PC-9 (cell line): ENCODE data around the gene BRMS1. TPM values are rescaled to one million over a fixed set of nuclear protein-coding genes. Genes with fewer than 3 reads are reported as not detected.

Source experiments
- BruUV-seq: library from RNA; stranded (reverse); fragments of 400-500 nt; replicated peaks from 2 replicates; lab custom pipeline; 2021; lab: Mats Ljungman, UMichigan
- CTCF ChIA-PET: fragments of 300-600 bp; sonication (Branson Sonifier 250); formaldehyde crosslinking; loops from one replicate; lab custom pipeline; 2022; ENCODE audit warnings: antibody characterized with exemption; lab: Charles Lee
- POLR2A ChIA-PET: fragments of 300-600 bp; sonication (Branson Sonifier 250); formaldehyde crosslinking; loops from one replicate; lab custom pipeline; 2022; ENCODE audit warnings: antibody characterized with exemption; ENCODE audit not compliant: unreplicated experiment; lab: Charles Lee
- DNase-seq, 2 experiments: peaks; one replicate each; pipeline versions ENCODE4 v3.0.0 to v3.0.0-alpha.2; 2015 to 2022; ENCODE audit warnings: mixed read lengths in 1 of 2
- H2AFZ ChIP-seq: fragments of 200-600 bp; sonication (generic); 2 replicates; pipeline ENCODE4 v1.8.1; 2017; ENCODE audit warnings: antibody characterized with exemption
- H3F3A ChIP-seq: fragments of 200-600 bp; sonication (generic); 2 replicates; pipeline ENCODE4 v1.8.1; 2017; ENCODE audit warnings: antibody characterized with exemption, mild to moderate bottlenecking, low read depth; ENCODE audit not compliant: insufficient read depth
- H3K27ac ChIP-seq: fragments of 200-600 bp; sonication (generic); 2 replicates; pipeline ENCODE4 v1.6.1; 2016; ENCODE audit warnings: mixed run types
- H3K27me3 ChIP-seq: fragments of 200-600 bp; sonication (generic); 2 replicates; pipeline ENCODE4 v1.6.1; 2016; ENCODE audit warnings: low read depth, mixed run types; ENCODE audit not compliant: insufficient read depth
- H3K36me3 ChIP-seq: fragments of 200-600 bp; sonication (generic); 2 replicates; pipeline ENCODE4 v1.6.1; 2016; ENCODE audit warnings: low read depth, mixed run types
- H3K4me1 ChIP-seq: fragments of 200-600 bp; sonication (generic); replicated peaks from 2 replicates; pipeline ENCODE4 v1.6.1; 2016; ENCODE audit warnings: mixed run types; ENCODE audit not compliant: insufficient read depth
- H3K4me2 ChIP-seq: fragments of 200-600 bp; sonication (generic); 2 replicates; pipeline ENCODE4 v1.6.1; 2017; ENCODE audit warnings: mixed run types
- H3K4me3 ChIP-seq: fragments of 200-600 bp; sonication (generic); 2 replicates; pipeline ENCODE4 v1.6.1; 2016; ENCODE audit warnings: mixed run types
- H3K79me2 ChIP-seq: fragments of 200-600 bp; sonication (generic); 2 replicates; pipeline ENCODE4 v1.6.1; 2017; ENCODE audit warnings: low read depth, mixed run types
- H3K9me2 ChIP-seq: fragments of 200-600 bp; sonication (generic); 2 replicates; pipeline ENCODE4 v1.8.1; 2017; ENCODE audit warnings: mild to moderate bottlenecking; ENCODE audit not compliant: insufficient read depth
- H3K9me3 ChIP-seq: fragments of 200-600 bp; sonication (generic); 2 replicates; pipeline ENCODE4 v1.8.1; 2016; ENCODE audit warnings: low read depth; ENCODE audit not compliant: insufficient read depth
- H4K20me1 ChIP-seq: fragments of 200-600 bp; sonication (generic); 2 replicates; pipeline ENCODE4 v1.8.1; 2017; ENCODE audit not compliant: insufficient read depth
- EZH2 ChIP-seq: fragments of 200-600 bp; sonication (generic); IDR thresholded peaks from 2 replicates; pipeline ENCODE4 v1.8.0; 2017; ENCODE audit warnings: antibody characterized with exemption, low read depth
- intact Hi-C: fragments of 100-400 bp; cut with micrococcal nuclease; formaldehyde crosslinking; loops from one replicate; pipeline ENCODE4 v1.10.0; 2022; ENCODE audit not compliant: unreplicated experiment
- total RNA-seq: library from RNA; stranded (reverse); gene quantifications from 2 replicates; pipeline ENCODE4 v1.2.3, GENCODE V29; 2021
- TF ChIP-seq, protein P1 (sequence below): fragments of 200-600 bp; sonication (generic); conservative IDR thresholded peaks from 2 replicates; pipeline ENCODE4 v1.6.1; 2017; ENCODE audit warnings: mixed run types, antibody characterized with exemption, mild to moderate bottlenecking, moderate library complexity

BRMS1 gene
- total RNA-seq, 1 experiment from 2014 or later: 54.3 TPM

DNA sequence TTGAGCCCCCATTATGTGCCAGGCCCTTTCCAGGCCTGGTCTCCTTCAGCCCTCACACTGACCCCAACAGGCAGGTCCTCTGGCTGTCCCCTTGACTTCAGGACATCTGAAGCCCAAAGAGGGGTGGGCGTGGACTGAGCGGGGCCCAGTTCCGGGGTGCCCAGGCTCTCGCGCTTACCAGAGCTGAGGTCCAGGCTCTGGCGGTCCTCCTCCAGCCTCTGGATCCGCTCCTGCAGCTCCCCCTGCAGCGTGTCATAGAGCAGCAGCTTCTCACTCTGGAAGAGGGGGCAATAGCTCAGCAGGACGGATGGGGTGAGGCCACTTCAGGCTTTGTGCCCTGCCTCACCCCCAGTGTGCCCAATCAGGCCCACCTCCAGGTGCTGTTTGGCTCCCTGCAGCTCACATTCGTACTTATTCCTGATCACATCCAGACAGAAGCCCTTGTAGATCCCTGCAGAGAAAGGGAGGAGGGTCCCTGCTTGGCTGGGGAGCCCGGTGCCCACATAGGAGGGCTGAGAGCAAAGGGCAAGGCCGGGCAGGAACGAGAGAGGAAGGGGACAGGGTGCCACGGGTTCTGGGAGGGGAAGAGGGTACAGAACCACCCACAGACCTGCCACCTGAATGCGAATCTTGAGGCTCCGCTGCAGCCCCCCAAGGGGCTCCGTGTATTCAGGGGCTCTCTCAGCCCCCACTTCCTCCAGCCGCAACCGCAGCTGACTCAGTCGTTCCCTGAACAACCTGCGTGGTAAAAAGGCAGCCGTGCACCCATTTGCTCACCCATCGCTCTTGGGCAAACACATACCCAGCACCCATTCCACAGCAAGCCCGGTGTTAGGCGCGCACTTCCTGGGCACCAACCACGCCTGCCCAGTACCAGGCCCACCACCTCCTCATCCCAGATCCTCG lies 4.1 kb downstream of the BRMS1 start:
- H3K27ac ChIP-seq: no peak overlapping the region
- no peak overlapping the region for H3K4me3 ChIP-seq
- H4K20me1 ChIP-seq: peaks cover 18% of the 10 kb centered on the region
- no peak overlapping the region for H3K4me2 ChIP-seq
- ChIA-PET CTCF (no interaction called here), POLR2A (no interaction called here)
- H2AFZ ChIP-seq: no peak overlapping the region
- H3K4me1 ChIP-seq: peaks cover 25% of the 10 kb centered on the region
- H3K79me2 ChIP-seq: peaks cover 31% of the 10 kb centered on the region
- no peaks in the 10 kb centered on the region for H3K27me3 ChIP-seq
- no peaks in the 10 kb centered on the region for H3K9me2 ChIP-seq
- H3K9me3 ChIP-seq: no peaks in the 10 kb centered on the region
- peaks cover 32% of the 10 kb centered on the region for H3F3A ChIP-seq
- BruUV-seq: no TSS peak
- no peak for DNase-seq
- H3K36me3 ChIP-seq: no peaks in the 10 kb centered on the region
- TF ChIP-seq, protein P1, sequence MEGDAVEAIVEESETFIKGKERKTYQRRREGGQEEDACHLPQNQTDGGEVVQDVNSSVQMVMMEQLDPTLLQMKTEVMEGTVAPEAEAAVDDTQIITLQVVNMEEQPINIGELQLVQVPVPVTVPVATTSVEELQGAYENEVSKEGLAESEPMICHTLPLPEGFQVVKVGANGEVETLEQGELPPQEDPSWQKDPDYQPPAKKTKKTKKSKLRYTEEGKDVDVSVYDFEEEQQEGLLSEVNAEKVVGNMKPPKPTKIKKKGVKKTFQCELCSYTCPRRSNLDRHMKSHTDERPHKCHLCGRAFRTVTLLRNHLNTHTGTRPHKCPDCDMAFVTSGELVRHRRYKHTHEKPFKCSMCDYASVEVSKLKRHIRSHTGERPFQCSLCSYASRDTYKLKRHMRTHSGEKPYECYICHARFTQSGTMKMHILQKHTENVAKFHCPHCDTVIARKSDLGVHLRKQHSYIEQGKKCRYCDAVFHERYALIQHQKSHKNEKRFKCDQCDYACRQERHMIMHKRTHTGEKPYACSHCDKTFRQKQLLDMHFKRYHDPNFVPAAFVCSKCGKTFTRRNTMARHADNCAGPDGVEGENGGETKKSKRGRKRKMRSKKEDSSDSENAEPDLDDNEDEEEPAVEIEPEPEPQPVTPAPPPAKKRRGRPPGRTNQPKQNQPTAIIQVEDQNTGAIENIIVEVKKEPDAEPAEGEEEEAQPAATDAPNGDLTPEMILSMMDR: no peak
- no peak for TF ChIP-seq EZH2
- intact Hi-C loops: no loop called here

DNA sequence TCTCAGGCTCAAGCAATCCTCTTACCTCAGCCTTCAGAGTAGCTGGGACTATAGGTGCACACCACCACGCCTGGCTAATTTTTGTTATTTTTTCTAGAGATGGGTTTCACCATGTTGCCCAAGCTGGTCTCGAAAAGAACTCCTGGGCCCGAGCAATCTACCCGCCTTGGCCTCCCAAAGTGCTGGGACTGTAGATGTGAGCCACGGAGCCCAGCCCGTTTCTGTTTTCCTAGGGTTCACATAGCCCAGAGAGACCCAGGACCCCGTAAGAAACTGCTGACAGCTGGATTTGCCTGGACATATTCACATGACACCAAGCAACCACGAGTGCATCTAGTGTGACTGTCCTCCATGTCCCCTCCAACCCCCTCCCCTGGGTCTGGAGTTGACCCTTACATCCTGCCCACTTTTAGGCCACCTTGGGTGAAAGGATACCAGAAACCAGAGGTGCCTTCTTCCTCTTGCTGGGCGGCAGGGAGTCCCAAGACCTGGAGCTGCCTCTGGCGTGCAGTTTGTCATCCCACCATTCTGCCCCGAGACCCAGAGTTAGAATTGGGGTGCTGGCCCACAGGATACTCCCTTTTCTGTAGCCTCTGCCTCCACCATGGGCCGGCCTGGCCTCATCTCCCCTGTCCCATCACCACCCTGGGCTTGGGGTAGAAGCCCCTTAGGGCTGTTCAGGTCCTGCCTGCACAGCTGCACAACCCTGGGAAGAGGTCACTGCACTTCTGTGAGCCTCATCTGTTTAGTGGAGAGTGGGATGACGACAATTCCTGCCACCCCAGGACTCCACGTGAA lies 5.0 kb downstream of the BRMS1 start:
- no peaks in the 10 kb centered on the region for H3K9me3 ChIP-seq
- no peak for TF ChIP-seq EZH2
- no peak overlapping the region for H3K4me2 ChIP-seq
- no peaks in the 10 kb centered on the region for H3K27me3 ChIP-seq
- H3K9me2 ChIP-seq: no peaks in the 10 kb centered on the region
- ChIA-PET CTCF (interaction anchor here (0.5 kb wide), 1 partner anchor 14 kb away, joined by 3 read pairs; no protein-coding TSS in a partner anchor), POLR2A (interaction anchor here (0.5 kb wide), 1 partner anchor 544 kb away, joined by 6 read pairs; no protein-coding TSS in a partner anchor)
- peaks cover 25% of the 10 kb centered on the region for H3K4me1 ChIP-seq
- no peak overlapping the region for H2AFZ ChIP-seq
- no TSS peak for BruUV-seq
- H3F3A ChIP-seq: peaks cover 24% of the 10 kb centered on the region; the same call in 1 of the 2 replicates
- H3K4me3 ChIP-seq: no peak overlapping the region
- no peak for DNase-seq
- no peaks in the 10 kb centered on the region for H3K36me3 ChIP-seq
- peaks cover 29% of the 10 kb centered on the region for H3K79me2 ChIP-seq
- no peak overlapping the region for H3K27ac ChIP-seq
- peaks cover 18% of the 10 kb centered on the region for H4K20me1 ChIP-seq
- intact Hi-C loops: no loop called here

DNA sequence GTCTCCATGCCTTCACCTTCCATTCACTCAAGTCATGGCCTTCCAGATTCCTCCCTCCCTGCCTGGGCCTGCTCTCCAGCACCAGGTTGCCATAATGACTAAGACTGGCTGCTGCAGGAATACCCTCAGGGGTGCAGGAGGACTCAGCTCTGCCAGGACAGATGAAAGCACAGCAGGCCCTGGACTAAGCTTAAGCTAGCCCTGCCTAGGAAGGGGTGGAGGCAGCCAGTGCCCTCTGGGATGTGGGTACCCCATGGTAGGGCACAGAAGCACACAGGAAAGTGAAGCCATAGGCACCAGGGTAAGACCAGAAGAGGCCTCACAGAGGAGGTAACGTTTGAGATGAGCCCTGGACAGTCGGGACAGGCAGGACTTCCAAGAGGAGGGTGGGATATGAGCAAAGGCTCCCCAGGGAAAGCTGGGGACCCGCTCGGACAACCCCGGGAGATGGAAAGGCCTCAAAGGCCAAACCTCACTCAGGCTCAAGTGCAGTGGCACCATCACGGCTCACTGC lies 5.7 kb downstream of the BRMS1 start:
- no peaks in the 10 kb centered on the region for H3K9me3 ChIP-seq
- no peak for DNase-seq
- H3K27ac ChIP-seq: no peak overlapping the region
- no peak overlapping the region for H2AFZ ChIP-seq
- no peak overlapping the region for H3K4me3 ChIP-seq
- H3K4me2 ChIP-seq: no peak overlapping the region
- H3K79me2 ChIP-seq: peaks cover 25% of the 10 kb centered on the region
- intact Hi-C loops: no loop called here
- POLR2A ChIA-PET: interaction anchor here (0.5 kb wide), 1 partner anchor 545 kb away, joined by 6 read pairs; no protein-coding TSS in a partner anchor
- no TSS peak for BruUV-seq
- peaks cover 26% of the 10 kb centered on the region for H3K4me1 ChIP-seq
- H3K36me3 ChIP-seq: no peaks in the 10 kb centered on the region
- peaks cover 24% of the 10 kb centered on the region; the same call in 1 of the 2 replicates for H3F3A ChIP-seq
- H4K20me1 ChIP-seq: peaks cover 18% of the 10 kb centered on the region
- TF ChIP-seq EZH2: no peak
- TF ChIP-seq, protein P1: no peak
- no peaks in the 10 kb centered on the region for H3K9me2 ChIP-seq
- CTCF ChIA-PET: interaction anchor here (0.5 kb wide), 2 partner anchors 14 to 29 kb away, joined by 3 read pairs; no protein-coding TSS in a partner anchor
- H3K27me3 ChIP-seq: no peaks in the 10 kb centered on the region
